T-helper 17 cell (primary cell): Measurements from ENCODE around the gene FAM111B. TPM values are rescaled to one million over a fixed set of nuclear protein-coding genes. Genes with fewer than 3 reads are reported as not detected.
A peak's percentile ranks its signal among the peaks of the same experiment; 100 is the strongest.
"Not testable (repeated sequence)": the region's sequence is repeated elsewhere in the genome, so short reads cannot be mapped to it uniquely, and the experiment has no call there.

Experiments
- ATAC-seq: fragments of 150-1000 bp; cut with Tn5 transposase; 2 replicates; pipeline ENCODE4 v1.10.0; 2021; ENCODE audit warnings: mild to moderate bottlenecking, moderate library complexity
- DNase-seq, 3 donors: peaks; one replicate each; pipeline versions ENCODE4 v3.0.0 to v3.0.0-alpha.2; 2020 to 2021
- H3K9me3 ChIP-seq: one replicate; pipeline ENCODE4 v1.7.0; 2013; ENCODE audit warnings: low read length, mild to moderate bottlenecking; ENCODE audit not compliant: control insufficient read depth, poor library complexity, severe bottlenecking
- H3K27ac Mint-ChIP-seq: one replicate; pipeline ENCODE4 v1.8.0; 2022; ENCODE audit warnings: mild to moderate bottlenecking, moderate library complexity, mixed read lengths
- H3K27me3 Mint-ChIP-seq: one replicate; pipeline ENCODE4 v1.8.0; 2022; ENCODE audit warnings: mixed read lengths
- H3K36me3 Mint-ChIP-seq: one replicate; pipeline ENCODE4 v1.8.0; 2022; ENCODE audit warnings: low read depth, mixed read lengths
- H3K4me1 Mint-ChIP-seq: one replicate; pipeline ENCODE4 v1.8.0; 2022; ENCODE audit warnings: mild to moderate bottlenecking, mixed read lengths
- H3K4me3 Mint-ChIP-seq: one replicate; pipeline ENCODE4 v1.8.0; 2022; ENCODE audit warnings: mild to moderate bottlenecking, moderate library complexity, mixed read lengths
- total RNA-seq, 4 donors: library from RNA in 2 of 4; stranded (reverse) in 2 of 4; gene quantifications; one replicate each; pipeline ENCODE4 v1.2.3 and lab custom pipeline; 2022 to 2026

Gene FAM111B
- total RNA-seq, 2 donors from 2014 or later: 1.4 to 2.0 TPM

DNA sequence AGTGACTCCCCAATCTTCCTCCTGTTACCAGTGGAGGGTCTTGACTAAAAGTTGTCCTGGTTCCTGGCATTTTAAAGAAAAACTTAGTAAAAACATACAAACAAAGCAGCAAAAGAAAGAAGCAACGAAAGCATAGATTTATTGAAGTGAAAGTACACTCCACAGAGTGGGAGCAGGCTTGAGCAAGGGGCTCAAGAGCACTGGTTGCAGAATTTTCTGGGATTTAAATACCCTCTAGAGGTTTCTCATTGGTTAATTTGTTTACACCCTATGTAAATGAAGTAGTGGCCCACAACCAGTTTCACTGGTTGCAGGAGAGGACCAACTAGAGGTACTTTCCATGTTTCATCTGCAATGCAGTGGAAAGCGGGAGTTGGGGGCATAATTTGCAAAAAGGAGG is 10.7 kb downstream of the FAM111B start:
- H3K27ac Mint-ChIP-seq: no peak overlapping the region
- no peak overlapping the region for H3K4me3 Mint-ChIP-seq
- no peak for DNase-seq
- ATAC-seq: no peak
- H3K4me1 Mint-ChIP-seq: peaks cover 2% of the 10 kb centered on the region
- H3K36me3 Mint-ChIP-seq: no peaks in the 10 kb centered on the region
- H3K9me3 ChIP-seq: peaks cover 3% of the 10 kb centered on the region
- H3K27me3 Mint-ChIP-seq: no peaks in the 10 kb centered on the region

DNA sequence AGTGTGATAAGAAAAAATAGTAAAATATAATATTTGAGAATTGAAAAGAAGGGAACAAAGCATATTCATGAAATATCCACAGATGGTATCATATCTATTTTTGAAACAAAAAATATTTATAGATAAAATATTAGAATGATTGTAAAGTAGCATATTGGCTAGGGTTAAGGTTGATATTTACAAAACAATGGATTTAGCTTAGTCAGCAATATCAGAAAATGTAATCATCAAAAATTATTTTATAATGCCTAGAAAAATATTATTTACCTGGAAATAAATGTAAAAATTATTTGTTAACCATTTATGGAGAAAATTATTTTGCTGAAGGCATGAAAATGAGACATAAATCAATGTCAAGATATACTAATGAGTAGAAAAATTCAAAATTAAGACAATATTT is 12.8 kb downstream of the FAM111B start:
- no peak for ATAC-seq
- Mint-ChIP-seq H3K4me1 (no peaks in the 10 kb centered on the region), H3K27ac (no peak overlapping the region), H3K4me3 (no peak overlapping the region), H3K27me3 (no peaks in the 10 kb centered on the region), H3K36me3 (no peaks in the 10 kb centered on the region)
- H3K9me3 ChIP-seq: peaks cover 3% of the 10 kb centered on the region
- DNase-seq: no peak

DNA sequence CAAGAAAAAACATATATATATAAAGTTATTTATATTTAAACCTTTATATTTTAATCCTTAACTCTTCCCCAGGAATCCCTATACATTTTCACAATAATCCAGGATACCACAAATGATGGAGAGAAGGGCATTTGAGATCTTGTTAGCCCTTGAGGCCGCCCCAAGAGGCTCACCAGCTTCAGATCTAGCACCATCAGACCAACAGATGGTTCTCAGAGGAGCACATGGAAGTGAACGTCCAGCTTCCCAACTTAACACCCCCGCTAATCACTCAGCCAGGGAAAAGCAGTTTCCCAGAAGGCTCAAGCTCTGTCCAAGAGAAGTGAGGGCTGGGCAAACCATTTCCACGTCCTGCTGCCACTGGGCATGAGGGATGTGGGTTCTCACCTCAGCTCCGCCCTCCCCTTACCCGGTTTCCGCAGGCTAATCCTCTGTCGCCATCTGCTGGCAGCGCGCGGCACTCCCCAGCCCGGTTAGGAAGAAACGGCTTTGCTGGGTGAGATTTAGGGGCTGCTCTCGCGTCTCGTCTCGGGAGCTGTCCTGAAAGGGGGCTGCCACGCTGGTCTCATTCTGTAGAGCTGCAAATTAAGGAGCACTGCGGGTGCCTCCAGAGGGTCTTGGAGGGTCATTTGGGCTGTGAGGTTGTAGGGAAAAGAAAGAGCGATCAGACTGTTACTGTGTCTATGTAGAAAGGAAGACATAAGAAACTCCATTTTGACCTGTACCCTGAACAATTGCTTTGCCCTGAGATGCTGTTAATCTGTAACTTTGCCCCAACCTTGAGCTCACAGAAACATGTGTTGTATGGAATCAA is 28.8 kb downstream of the FAM111B start:
- DNase-seq (peak; percentile 76 to 88 (median 76)), ATAC-seq (peak; percentile 100)
- peak overlapping the region; percentile 78 for H3K4me3 Mint-ChIP-seq
- H3K4me1 Mint-ChIP-seq: peaks cover 8% of the 10 kb centered on the region
- peak overlapping the region; percentile 90 for H3K27ac Mint-ChIP-seq
- H3K9me3 ChIP-seq: no peaks in the 10 kb centered on the region
- peaks cover 2% of the 10 kb centered on the region for H3K36me3 Mint-ChIP-seq
- no peaks in the 10 kb centered on the region for H3K27me3 Mint-ChIP-seq

DNA sequence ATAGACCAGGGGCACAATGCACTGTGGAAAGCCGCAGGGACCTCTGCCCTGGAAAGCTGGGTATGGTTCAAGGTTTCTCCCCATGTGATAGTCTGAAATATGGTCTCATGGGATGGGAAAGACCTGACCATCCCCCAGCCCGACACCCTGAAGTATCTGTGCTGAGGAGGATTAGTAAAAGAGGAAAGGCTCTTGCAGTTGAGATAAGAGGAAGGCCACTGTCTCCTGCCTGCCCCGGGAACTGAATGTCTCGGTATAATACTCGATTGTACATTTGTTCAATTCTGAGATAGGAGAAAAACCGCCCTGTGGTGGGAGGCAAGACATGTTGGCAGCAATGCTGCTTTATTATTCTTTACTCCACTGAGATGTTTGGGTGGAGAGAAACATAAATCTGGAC is 29.5 kb downstream of the FAM111B start:
- H3K27me3 Mint-ChIP-seq, H3K36me3 Mint-ChIP-seq, H3K4me3 Mint-ChIP-seq, H3K9me3 ChIP-seq, ATAC-seq, DNase-seq: not testable (repeated sequence)
- Mint-ChIP-seq H3K27ac (peak overlapping the region; percentile 90), H3K4me1 (peaks cover 13% of the 10 kb centered on the region)

DNA sequence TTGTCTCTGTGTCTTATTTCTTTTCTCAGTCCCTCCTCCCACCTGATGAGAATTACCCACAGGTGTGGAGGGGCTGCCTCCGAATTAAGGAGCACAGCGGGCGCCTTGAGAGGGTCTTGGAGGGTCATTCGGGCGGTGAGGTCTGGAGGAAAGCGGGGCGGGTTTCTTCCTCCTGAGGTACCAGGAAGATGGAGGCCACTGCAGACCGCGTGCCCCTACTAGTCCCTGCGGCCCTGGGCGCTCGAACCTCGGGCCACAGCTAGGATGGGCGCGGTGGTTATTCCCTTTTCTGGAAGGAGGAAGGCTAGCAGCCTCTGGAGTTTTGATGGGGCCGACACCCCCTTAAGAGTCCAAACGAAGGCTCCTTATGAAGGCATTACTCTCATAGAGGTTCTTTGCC is 30.2 kb downstream of the FAM111B start:
- no peak overlapping the region for H3K4me3 Mint-ChIP-seq
- peaks cover 2% of the 10 kb centered on the region for H3K36me3 Mint-ChIP-seq
- H3K27ac Mint-ChIP-seq: no peak overlapping the region
- H3K27me3 Mint-ChIP-seq: no peaks in the 10 kb centered on the region
- no peak for ATAC-seq
- H3K4me1 Mint-ChIP-seq: peaks cover 19% of the 10 kb centered on the region
- no peak for DNase-seq
- no peaks in the 10 kb centered on the region for H3K9me3 ChIP-seq

DNA sequence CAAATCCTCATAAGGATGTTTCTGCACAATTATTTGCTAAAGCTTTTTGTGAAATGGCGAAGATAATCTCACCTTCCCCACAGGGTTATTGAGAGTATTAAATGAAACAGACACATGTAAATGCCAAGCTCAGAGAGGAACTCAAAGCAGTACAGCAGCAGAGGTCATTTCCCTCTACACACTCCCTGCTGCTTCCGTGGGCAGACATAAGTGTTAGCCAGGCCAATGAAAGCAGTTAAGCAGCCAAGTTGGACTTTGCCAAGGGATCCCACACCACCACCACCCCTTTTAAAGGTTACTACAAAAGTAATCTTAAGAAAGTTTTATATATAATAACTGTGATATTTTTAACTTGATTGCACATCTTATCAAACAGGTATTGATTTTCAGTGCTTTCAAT is 31.6 kb downstream of the FAM111B start:
- Mint-ChIP-seq H3K36me3 (no peaks in the 10 kb centered on the region), H3K4me1 (peaks cover 31% of the 10 kb centered on the region)

DNA sequence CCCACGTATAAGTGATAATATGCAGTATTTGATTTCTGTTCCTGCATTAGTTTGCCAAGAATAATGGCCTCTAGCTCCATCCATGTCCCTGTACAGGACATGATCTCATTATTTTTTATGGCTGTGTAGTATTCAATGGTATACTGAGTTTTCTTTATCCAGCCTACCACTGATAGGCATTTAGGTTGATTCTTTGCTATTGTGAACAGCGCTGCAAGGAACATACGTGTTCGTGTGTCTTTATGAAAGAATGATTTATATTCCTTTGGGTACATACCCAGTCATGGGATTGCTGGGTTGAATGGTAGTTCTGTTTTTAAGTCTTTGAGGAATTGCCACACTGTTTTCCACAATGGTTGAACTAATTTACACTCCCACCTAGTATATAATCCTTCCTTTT is 34.2 kb downstream of the FAM111B start:
- Mint-ChIP-seq H3K27me3 (no peaks in the 10 kb centered on the region), H3K4me3 (no peak overlapping the region), H3K27ac (peak overlapping the region; percentile 98), H3K36me3 (no peaks in the 10 kb centered on the region), H3K4me1 (peaks cover 44% of the 10 kb centered on the region)
- DNase-seq: no peak
- ATAC-seq: no peak
- H3K9me3 ChIP-seq: no peaks in the 10 kb centered on the region

More for the DNA sequence above, 31.6 kb downstream of the FAM111B start:
- Mint-ChIP-seq H3K27me3 (no peaks in the 10 kb centered on the region), H3K27ac (no peak overlapping the region), H3K4me3 (no peak overlapping the region)
- DNase-seq (no peak), ATAC-seq (no peak)
- no peaks in the 10 kb centered on the region for H3K9me3 ChIP-seq

DNA sequence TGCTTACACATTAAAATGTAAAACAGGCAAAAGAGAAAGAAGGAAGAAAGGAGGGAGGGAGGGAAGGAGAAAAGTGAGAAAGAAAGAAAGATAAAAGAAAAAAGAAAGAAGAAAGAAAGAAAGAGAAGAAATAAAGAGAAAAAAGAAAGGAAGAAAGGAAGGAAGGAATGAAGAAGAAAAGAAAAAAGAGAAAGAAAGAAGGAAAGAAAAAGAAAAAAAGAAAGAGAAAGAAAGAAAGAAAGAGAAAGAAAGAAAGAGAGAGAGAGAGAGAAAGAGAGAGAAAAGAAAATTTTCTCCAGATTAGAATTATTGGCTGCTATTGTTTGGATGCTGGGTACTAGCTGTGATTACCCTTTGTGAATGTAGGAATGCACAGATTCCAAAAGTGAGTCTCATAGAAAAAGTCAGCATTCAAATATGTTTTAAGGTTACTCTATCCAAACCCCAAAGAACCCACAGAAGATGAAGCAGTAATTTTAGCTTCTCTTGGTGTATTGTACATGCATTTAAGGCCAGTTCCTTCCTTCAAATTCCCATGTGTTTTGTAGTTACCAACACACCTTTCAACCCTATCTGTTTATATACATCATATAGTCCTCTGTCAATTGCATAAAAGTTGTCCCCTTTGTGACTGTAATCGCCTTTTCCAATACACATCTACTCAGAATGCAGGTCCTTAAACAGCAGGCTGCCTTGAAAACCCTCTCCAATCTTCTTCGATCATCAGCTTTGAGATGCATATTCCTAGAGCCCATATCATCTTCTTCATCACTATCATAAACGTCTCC is 34.8 kb downstream of the FAM111B start:
- no peaks in the 10 kb centered on the region for H3K27me3 Mint-ChIP-seq
- DNase-seq (no peak), ATAC-seq (peak; percentile 1)
- H3K4me3 Mint-ChIP-seq: peak overlapping the region; percentile 99
- no peaks in the 10 kb centered on the region for H3K9me3 ChIP-seq
- H3K4me1 Mint-ChIP-seq: peaks cover 42% of the 10 kb centered on the region
- peak overlapping the region; percentile 98 for H3K27ac Mint-ChIP-seq
- H3K36me3 Mint-ChIP-seq: no peaks in the 10 kb centered on the region

DNA sequence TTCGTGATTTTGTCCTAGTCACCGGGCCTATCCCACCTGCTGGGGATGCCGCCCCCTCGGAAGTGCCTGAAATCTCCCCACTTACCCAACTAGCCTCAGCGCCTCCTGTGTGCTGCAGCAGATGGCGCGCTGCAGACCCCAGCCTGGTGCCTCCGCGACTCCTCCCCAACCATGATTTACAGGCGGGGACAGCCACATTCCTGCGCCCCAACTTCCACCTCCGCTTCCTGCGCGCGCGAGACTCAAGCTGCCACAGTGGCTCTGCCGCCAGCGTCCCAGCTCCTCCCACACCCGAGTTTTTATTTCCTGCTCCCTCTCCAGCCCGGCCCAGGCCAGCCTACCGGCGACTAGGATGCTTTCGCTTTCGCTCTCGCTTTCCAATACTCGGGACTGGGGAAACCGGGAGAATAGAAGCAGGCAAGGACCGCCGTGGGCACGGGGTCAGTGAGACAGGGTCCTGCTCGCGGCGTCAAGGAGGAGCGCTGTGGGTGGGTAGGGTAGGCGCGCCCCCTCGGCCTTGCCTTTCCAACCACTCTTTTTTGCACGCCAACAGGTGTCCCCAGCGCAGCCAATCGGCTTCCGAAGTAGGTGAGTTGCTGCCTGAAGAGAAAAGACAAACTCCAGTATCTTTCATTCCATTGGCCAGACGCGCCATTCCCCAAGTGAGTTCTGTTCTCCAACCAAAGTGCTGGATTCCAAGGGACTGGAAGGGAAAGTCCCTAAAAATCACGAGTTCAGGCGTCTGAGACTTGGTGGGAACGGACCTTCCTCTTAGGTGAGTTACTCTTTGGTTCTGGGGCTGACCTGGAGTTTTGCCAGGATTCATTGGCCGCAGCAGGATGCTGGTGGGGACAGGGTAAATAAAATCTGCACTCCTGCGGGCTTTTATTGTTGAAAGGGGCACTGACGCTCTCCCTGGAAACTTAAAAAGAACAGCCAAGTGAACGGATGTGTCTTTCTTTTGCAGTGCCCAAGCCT is 35.8 kb downstream of the FAM111B start, which contains the start of gene FAM111A:
Gene FAM111A (plus strand): TSS at position 327 of the 978 bp plus-strand sequence. CDS start 6,017 bp downstream, outside the sequence.
- peak; percentile 72 to 86 (median 82) for DNase-seq
- Mint-ChIP-seq H3K27me3 (no peaks in the 10 kb centered on the region), H3K4me3 (peak within 1 kb of the TSS; percentile 99), H3K27ac (peak within 1 kb of the TSS; percentile 98), H3K36me3 (no peaks in the 10 kb centered on the region), H3K4me1 (peaks cover 44% of the 10 kb centered on the region)
- peak; percentile 90 for ATAC-seq
- no peaks in the 10 kb centered on the region for H3K9me3 ChIP-seq

DNA sequence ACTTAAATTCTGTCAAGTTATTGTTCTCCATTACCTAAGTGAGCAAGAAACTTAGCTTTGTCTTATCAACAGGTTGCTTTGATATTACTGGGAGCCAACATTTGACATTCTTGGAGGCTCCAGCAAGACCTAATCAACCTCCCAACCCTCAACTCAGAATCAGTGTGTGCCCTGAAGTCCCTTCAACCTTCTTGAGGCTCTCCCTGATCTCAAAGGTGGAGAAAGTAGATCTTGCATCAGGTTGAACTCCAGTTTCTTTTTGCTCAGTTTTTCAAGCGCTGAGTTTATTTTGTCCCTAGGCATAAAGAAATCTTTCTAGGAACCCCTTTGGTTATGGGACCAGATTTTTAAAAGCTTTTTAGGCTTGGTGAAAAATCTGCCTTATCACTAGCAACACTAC is 37.1 kb downstream of the FAM111B start:
- H3K9me3 ChIP-seq: no peaks in the 10 kb centered on the region
- Mint-ChIP-seq H3K4me3 (peak overlapping the region; percentile 99), H3K4me1 (peaks cover 48% of the 10 kb centered on the region), H3K27me3 (no peaks in the 10 kb centered on the region), H3K36me3 (no peaks in the 10 kb centered on the region), H3K27ac (peak overlapping the region; percentile 98)
- no peak for ATAC-seq
- no peak for DNase-seq

DNA sequence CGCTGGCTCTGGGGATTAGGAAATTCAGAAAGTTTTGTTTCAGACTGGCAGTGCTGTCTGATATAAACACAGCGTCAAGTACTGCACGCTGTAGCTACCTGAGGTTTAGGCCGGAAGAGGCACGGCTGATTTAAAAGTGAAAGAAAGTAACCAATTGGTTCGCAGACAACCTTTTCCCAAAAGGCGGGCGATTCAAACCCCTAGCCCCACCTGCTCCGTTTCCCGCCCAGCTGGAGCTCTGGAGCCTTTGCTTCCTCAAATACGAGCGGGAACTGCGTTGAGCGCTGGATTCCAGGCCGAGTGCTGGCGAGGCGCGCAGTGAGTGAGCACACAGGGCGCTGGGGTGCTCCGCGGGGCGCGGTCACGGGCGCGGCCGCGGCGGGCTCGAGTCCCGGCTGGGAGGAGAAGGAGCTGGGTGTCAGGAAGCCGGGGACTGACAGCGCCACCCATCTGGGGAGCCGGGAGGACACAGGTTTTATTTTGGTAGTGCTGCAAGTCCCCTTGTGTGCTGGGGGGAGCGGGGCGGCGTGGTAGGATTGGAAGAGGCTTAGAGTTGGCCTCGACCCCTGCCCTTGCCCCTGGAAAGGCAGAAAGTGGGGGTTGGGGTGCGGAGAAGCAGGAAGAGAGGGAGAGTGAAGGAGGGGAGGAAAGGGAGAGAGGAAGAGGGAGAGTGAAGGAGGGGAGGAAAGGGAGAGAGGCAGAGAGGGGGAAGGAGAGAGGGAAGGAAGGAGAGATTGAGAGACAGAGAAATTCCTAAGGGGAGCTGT is 37.7 kb downstream of the FAM111B start:
- peak; percentile 51 for ATAC-seq
- DNase-seq: peak; percentile 46 to 56 (median 47)
- Mint-ChIP-seq H3K4me3 (peak overlapping the region; percentile 99), H3K36me3 (no peaks in the 10 kb centered on the region), H3K27me3 (no peaks in the 10 kb centered on the region), H3K27ac (peak overlapping the region; percentile 98), H3K4me1 (peaks cover 48% of the 10 kb centered on the region)
- no peaks in the 10 kb centered on the region for H3K9me3 ChIP-seq

DNA sequence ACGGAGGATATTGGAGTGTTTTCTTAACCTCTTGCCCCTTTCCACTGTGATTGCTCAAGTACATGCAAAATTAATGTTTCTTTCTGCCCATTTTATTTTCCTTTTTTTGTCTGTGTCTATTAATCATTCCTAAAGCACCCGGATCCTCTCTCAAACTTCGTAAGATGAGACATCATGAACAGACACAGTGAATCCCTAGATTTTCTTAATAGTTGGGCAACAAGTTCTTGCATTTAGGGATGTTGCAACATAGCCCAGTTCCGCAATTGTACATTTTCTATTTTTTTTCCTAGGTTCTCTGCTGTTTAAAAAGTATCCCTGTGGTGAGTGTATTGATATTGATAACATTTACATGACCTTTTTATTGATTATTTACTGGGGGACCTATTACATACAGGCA is 38.5 kb downstream of the FAM111B start:
- ATAC-seq (no peak), DNase-seq (no peak)
- H3K4me1 Mint-ChIP-seq: peaks cover 48% of the 10 kb centered on the region
- H3K27me3 Mint-ChIP-seq: no peaks in the 10 kb centered on the region
- no peaks in the 10 kb centered on the region for H3K36me3 Mint-ChIP-seq
- peak overlapping the region; percentile 98 for H3K27ac Mint-ChIP-seq
- peak overlapping the region; percentile 99 for H3K4me3 Mint-ChIP-seq
- no peaks in the 10 kb centered on the region for H3K9me3 ChIP-seq
